IPS-11a (cell line): ENCODE measurements around the gene RPA1.

ENCODE experiments used
- H3K4me3 ChIP-seq: one replicate; pipeline ENCODE4 v1.5.1; 2013; ENCODE audit warnings: low read depth, low read length, control low read depth

RPA1 gene

GRCh38 chr17:1907216-1907631 is 77.4 kb downstream of the RPA1 start:
- H3K4me3 ChIP-seq = no peak overlapping the region

- no peak overlapping the region for H3K4me3 ChIP-seq
Observed at GRCh38 chr17:1907909-1908698, 78.3 kb downstream of the RPA1 start.

GRCh38 chr17:1908699-1909309 is 79.0 kb downstream of the RPA1 start:
- H3K4me3 ChIP-seq = no peak overlapping the region

GRCh38 chr17:1909985-1910384 is 80.2 kb downstream of the RPA1 start:
- no peak overlapping the region for H3K4me3 ChIP-seq

GRCh38 chr17:1912146-1912545 is 82.3 kb downstream of the RPA1 start:
- H3K4me3 ChIP-seq = no peak overlapping the region

GRCh38 chr17:1913702-1914101 is 83.9 kb downstream of the RPA1 start:
- no peak overlapping the region for H3K4me3 ChIP-seq

GRCh38 chr17:1914661-1915083 is 84.9 kb downstream of the RPA1 start:
- no peak overlapping the region for H3K4me3 ChIP-seq

GRCh38 chr17:1915889-1916288 is 86.1 kb downstream of the RPA1 start:
- no peak overlapping the region for H3K4me3 ChIP-seq

GRCh38 chr17:1916316-1916715 is 86.5 kb downstream of the RPA1 start:
- H3K4me3 ChIP-seq = no peak overlapping the region

- H3K4me3 ChIP-seq = no peak overlapping the region
Observed at GRCh38 chr17:1916963-1917715, 87.3 kb downstream of the RPA1 start.

GRCh38 chr17:1918346-1919162 is 88.7 kb downstream of the RPA1 start:
- no peak overlapping the region for H3K4me3 ChIP-seq

- no peak overlapping the region for H3K4me3 ChIP-seq
Observed at GRCh38 chr17:1919201-1919600, 89.4 kb downstream of the RPA1 start.

GRCh38 chr17:1920948-1921351 is 91.1 kb downstream of the RPA1 start:
- H3K4me3 ChIP-seq = no peak overlapping the region

- H3K4me3 ChIP-seq = no peak overlapping the region
Observed at GRCh38 chr17:1928976-1929375, 99.2 kb downstream of the RPA1 start.

GRCh38 chr17:1930337-1930645 is 100.5 kb downstream of the RPA1 start:
- no peak overlapping the region for H3K4me3 ChIP-seq

- H3K4me3 ChIP-seq = no peak overlapping the region
Observed at GRCh38 chr17:1931844-1932579, 102.2 kb downstream of the RPA1 start.

- H3K4me3 ChIP-seq = no peak overlapping the region
Observed at GRCh38 chr17:1933875-1934715, 104.3 kb downstream of the RPA1 start.

GRCh38 chr17:1934901-1935300 is 105.1 kb downstream of the RPA1 start:
- H3K4me3 ChIP-seq = no peak overlapping the region

- no peak overlapping the region for H3K4me3 ChIP-seq
Observed at GRCh38 chr17:1936766-1937165, 107.0 kb downstream of the RPA1 start.

GRCh38 chr17:1937461-1937860 is 107.7 kb downstream of the RPA1 start:
- H3K4me3 ChIP-seq = no peak overlapping the region
